Erythroblast (primary cell): ENCODE results near the gene FERMT2.

Experiments used
- DNase-seq, 2 experiments: peaks; one replicate each; lab custom pipeline; 2025; lab: John Stamatoyannopoulos, UW
- GATA1 ChIP-seq: IDR thresholded peaks from 2 replicates; pipeline ENCODE4 v1.6.1; 2011; ENCODE audit warnings: low read depth, mild to moderate bottlenecking, control low read depth, low read length, moderate library complexity
- POLR2A ChIP-seq: IDR thresholded peaks from 2 replicates; pipeline ENCODE4 v1.6.1; 2011; ENCODE audit warnings: mild to moderate bottlenecking, low read length

Gene FERMT2

GRCh38 chr14:52860209-52860608 lies 90.6 kb downstream of the FERMT2 start:
- no peak for DNase-seq
- TF ChIP-seq POLR2A (no peak), GATA1 (no peak)

DNA sequence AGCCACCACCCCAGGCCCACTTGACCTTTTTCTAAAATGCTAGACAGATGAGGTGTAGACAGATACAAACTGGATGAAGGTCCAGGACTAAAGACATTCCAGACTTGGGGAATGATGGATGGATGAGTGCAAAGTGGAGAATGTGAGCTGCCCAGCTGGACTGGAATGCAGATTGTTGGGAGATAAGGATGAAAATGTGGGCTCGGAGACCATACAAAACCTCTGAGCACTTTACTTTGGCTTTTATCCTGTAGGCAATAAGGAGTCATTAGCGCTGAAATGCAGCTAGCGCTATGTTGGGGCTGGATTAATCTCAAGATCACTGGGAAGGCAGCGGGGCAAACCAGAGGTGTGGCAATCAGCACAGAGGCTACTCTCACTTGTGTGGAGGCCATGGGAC lies 94.7 kb downstream of the FERMT2 start:
- no peak for TF ChIP-seq POLR2A
- TF ChIP-seq GATA1 = no peak
- DNase-seq = no peak

GRCh38 chr14:52853522-52853854 lies 97.4 kb downstream of the FERMT2 start:
- no peak for DNase-seq
- TF ChIP-seq GATA1 (no peak), POLR2A (no peak)

- TF ChIP-seq GATA1 = no peak
- no peak for TF ChIP-seq POLR2A
- DNase-seq = no peak
Measured at GRCh38 chr14:52852810-52853521, 97.9 kb downstream of the FERMT2 start.

GRCh38 chr14:52850451-52850909 lies 100.4 kb downstream of the FERMT2 start:
- DNase-seq = no peak
- TF ChIP-seq POLR2A (no peak), GATA1 (no peak)

DNA sequence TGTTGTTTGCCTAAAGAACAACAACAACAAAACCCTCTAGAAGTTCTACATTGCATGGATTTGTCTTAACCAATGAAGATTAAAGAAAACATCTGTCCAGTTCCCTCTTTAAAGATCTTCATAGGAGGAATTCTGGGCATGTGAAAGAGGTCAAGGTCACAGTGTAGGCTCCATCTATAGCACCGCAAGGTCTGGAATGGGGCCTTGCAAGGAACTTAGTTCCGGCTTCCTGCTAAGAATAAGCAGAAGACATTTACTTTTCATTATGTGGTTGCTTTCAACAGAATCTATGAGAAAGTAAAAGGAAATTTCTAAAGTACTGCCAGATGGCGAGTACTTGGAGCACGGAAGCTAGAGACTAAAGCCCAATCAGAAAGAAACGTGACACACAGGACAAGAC lies 102.2 kb downstream of the FERMT2 start:
- TF ChIP-seq POLR2A (no peak), GATA1 (no peak)
- no peak for DNase-seq

DNA sequence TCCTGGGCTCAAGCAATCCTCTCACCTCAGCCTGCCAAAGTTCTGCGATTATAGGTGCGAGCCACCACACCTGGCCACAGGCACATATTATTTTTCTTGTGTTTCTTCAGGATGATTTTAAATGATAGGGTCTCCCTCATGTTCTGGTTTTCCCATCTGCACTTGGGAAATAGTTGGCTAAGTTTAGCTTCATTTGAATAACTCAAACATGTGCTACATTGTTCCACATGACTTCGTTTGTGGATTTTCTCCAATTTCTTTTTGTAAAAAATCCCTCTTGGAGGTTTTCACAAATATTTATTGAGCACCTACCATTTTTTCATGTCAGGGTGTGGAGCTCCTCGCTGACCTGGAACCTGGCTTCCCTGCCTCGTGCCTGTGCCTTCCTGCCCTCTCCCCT lies 104.3 kb downstream of the FERMT2 start:
- TF ChIP-seq GATA1 (no peak), POLR2A (no peak)

GRCh38 chr14:52845081-52845480 lies 105.8 kb downstream of the FERMT2 start:
- TF ChIP-seq POLR2A (no peak), GATA1 (no peak)
- DNase-seq = no peak

More for the DNA sequence above, 104.3 kb downstream of the FERMT2 start:
- DNase-seq = no peak

DNA sequence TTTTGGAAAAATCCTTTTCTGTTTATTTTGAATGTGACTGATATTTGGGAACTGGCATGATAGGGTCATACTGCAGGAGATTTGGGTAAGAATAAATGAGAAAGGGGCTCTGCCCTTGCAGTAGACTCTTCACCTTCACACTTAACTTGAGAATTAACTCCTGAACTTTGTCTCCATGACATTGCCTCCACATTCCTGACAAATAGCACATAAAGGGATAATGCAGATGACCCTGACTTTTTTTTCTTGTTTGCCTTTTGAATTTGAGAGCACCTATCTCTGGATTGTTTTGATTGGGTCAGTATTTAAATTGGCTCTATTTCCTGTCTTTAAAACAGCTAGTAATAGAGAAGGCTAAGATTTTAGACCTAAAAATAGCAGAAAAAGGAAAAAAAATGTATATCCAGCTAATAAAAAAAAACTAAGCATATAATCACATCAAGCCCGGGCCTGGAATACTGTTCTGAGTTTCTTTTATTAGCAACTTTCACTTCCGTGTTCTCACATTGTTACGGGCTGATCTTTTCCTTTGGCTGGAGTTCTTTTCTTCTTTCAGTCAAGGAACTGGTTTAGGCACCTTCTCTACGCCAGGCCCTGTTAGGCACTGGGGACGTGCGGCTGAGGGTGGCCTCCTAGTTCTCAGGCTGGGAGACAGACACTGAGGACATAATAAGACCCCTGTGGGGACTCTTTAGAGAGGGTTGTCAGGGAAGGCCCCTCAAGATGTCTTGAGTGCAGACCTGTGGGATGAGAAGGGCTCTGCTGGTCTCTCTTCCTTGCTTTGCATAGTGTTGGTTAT lies 106.4 kb downstream of the FERMT2 start:
- DNase-seq = no peak
- TF ChIP-seq GATA1 (no peak), POLR2A (no peak)

GRCh38 chr14:52840877-52841276 lies 110.0 kb downstream of the FERMT2 start:
- TF ChIP-seq GATA1 (no peak), POLR2A (no peak)
- DNase-seq = no peak

DNA sequence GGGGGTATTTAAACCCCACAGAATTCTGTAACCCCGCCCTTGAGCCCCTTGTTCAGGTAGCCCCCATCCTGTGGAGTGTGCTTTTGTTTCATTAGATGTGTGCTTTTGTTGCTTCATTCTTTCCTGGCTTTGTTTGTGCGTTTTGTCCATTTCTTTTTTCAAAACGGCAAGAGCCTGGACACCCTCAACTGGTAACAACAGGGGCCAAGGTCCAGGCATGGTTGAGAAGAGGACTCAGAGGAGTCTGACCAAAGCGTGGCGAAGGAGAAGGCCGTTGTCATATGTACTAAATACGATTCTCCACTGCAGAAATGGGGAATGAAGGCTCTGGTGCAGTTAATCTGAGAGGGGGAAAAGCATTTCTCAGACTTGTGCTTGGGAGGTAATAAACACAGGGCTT lies 113.4 kb downstream of the FERMT2 start:
- DNase-seq = no peak
- TF ChIP-seq GATA1 = no peak
- TF ChIP-seq POLR2A = no peak

GRCh38 chr14:52836063-52836462 lies 114.8 kb downstream of the FERMT2 start:
- no peak for TF ChIP-seq POLR2A
- no peak for TF ChIP-seq GATA1
- DNase-seq = no peak

- no peak for TF ChIP-seq GATA1
- TF ChIP-seq POLR2A = no peak
- DNase-seq = peak in 1 of 2 experiments; percentile 14
Measured at GRCh38 chr14:52835122-52835903, 115.5 kb downstream of the FERMT2 start.

DNA sequence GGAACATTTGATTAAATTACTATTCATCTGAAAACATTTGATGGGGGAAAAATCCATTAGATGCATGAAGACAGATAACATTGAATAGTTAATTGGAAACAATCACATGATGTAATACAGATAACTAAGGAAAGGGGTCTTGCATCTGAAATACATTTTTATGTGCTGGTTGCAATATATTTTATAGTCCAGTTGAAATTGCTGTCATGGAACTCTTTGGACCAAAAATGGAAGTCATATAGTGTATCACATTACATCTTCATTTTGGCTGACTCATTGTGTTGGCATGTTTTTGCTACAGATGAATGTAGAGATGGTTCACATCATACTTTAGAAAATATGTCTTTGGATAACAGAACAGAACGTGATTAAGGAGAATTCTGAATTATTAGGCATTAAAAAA lies 116.4 kb downstream of the FERMT2 start:
- no peak for TF ChIP-seq GATA1
- TF ChIP-seq POLR2A = no peak
- peak in 1 of 2 experiments; percentile 11 for DNase-seq

DNA sequence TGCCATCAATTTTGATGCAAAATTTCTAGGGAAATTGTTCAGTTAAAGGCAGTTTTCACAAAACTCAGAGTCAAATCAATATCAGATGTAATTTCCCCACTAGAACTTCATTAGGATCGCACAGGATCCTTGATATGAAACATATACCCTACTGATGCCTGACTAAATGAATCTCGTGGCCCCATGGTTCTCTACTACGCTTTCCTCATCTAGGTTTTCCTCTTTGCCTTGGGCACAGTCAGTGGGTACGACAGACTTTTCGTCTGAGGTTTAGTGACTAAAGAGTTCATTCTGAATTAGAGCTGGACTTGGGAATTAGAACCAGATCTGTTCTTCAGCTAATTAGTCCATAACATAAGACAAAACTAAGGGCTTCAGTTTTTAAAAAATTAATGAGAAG lies 117.0 kb downstream of the FERMT2 start:
- DNase-seq = no peak
- TF ChIP-seq POLR2A = no peak
- TF ChIP-seq GATA1 = no peak
